Measurements from ENCODE around the gene DEDD.
"Not testable (repeated sequence)": the region's sequence is repeated elsewhere in the genome, so short reads cannot be mapped to it uniquely, and the experiment has no call there.

Gene DEDD

DNA sequence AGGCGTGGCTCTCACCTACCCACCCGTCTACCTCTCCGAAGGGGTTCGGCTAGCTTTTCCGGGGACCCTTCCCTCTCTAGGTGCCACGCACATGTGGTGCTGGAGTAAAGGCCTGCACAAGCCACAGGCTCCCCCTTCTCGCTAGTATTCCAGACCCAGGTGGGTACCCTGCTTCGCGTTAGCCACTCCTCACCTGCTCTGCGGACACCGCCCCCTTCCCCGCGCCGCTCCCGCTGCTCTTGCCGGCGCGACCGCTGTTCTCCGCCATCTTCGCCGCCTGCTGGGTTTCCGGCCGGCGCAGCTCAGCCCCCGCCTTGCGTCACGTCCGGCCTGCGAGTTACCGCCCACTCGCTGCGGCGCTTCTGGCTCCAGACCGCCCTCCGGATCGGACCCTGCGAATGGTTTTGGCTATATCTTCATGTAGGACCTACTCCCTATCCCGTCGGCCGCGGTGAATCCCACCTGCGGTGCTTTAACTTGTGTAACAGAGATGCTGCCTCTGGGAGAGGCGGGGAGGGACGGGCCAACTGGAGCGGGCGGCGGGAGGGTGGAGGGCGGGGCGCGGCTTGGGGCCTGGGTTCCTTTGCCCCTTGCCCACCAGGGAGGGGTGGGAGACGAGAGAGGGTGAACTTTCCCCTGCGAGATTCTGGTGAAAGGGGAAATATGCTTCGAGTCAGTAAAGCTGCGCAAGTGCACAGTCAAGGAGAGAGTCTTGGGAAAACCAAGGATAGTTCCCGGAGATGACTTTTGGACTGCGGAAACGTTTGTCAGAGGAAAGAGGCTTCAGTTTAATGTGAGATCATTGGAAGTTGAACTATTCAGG is 14.5 kb downstream of the DEDD start, which contains the start of the genes NIT1 and PFDN2:
NIT1 (plus strand) TSS at position 347 of the 823 bp plus-strand sequence; CDS start at position 419, 72 bp downstream.
PFDN2 (minus strand) TSS at position 279 of the 823 bp plus-strand sequence; CDS start at position 268, 11 bp downstream.
- ATAC-seq (ENCODE audit: insufficient read depth, low read depth) (peak; percentile 88), DNase-seq (peak; percentile 82)
- H4K20me1 ChIP-seq (ENCODE audit: insufficient read depth, low read length), result peaks cover 30% of the 10 kb centered on the region; the same call in 1 of the 2 replicates
- peak within 1 kb of the TSS; percentile 88 for H2AFZ ChIP-seq (ENCODE audit: low read depth, low read length)
- H3K9ac ChIP-seq (ENCODE audit: low read depth, low read length), result peak within 1 kb of the TSS; percentile 76
- peaks cover 70% of the 10 kb centered on the region for H3K79me2 ChIP-seq (ENCODE audit: insufficient read depth, low read length)
- H3K4me1 ChIP-seq (ENCODE audit: insufficient read depth, low read length), result peaks cover 64% of the 10 kb centered on the region
- no peaks in the 10 kb centered on the region for H3K9me3 ChIP-seq (ENCODE audit: insufficient read depth, low read length, severe bottlenecking)
- no peaks in the 10 kb centered on the region for H3K27me3 ChIP-seq (ENCODE audit: insufficient read depth, low read length, poor library complexity)
- peak within 1 kb of the TSS; percentile 83 for H3K27ac ChIP-seq (ENCODE audit: low read length)
- H3K36me3 ChIP-seq (ENCODE audit: insufficient read depth, low read length), result peaks cover 56% of the 10 kb centered on the region
- peak within 1 kb of the TSS; percentile 75 for H3K4me2 ChIP-seq (ENCODE audit: insufficient read depth, low read length)
- peak within 1 kb of the TSS; percentile 62 to 87 for H3K4me3 ChIP-seq (ENCODE audit: low read depth in 1 of 2, low read length in 2 of 2)
- TF ChIP-seq EZH2 (IDR thresholded peaks at IDR 0.05; ENCODE audit: borderline replicate concordance, low read depth, low read length, severe bottlenecking), result no peak
- peak; percentile 4 for TF ChIP-seq CTCF (IDR thresholded peaks at IDR 0.05; ENCODE audit: borderline replicate concordance, extremely low read depth, low read length, poor library complexity, severe bottlenecking)

GRCh38 chr1:161115961-161116360 is 16.5 kb downstream of the DEDD start:
- not testable (repeated sequence) for H3K9ac ChIP-seq (ENCODE audit: low read depth, low read length); H3K9me3 ChIP-seq (ENCODE audit: insufficient read depth, low read length, severe bottlenecking); H3K27ac ChIP-seq (ENCODE audit: low read length); ATAC-seq (ENCODE audit: insufficient read depth, low read depth); DNase-seq; H3K27me3 ChIP-seq (ENCODE audit: insufficient read depth, low read length, poor library complexity); H2AFZ ChIP-seq (ENCODE audit: low read depth, low read length)
- Histone ChIP-seq H3K4me2 (ENCODE audit: insufficient read depth, low read length) (peak overlapping the region; percentile 75), H3K36me3 (ENCODE audit: insufficient read depth, low read length) (peaks cover 43% of the 10 kb centered on the region), H3K79me2 (ENCODE audit: insufficient read depth, low read length) (peaks cover 88% of the 10 kb centered on the region), H4K20me1 (ENCODE audit: insufficient read depth, low read length) (peaks cover 43% of the 10 kb centered on the region; the same call in 1 of the 2 replicates), H3K4me1 (ENCODE audit: insufficient read depth, low read length) (peaks cover 64% of the 10 kb centered on the region), H3K4me3 (ENCODE audit: low read depth in 1 of 2, low read length in 2 of 2) (peak overlapping the region in 1 of 2 experiments; percentile 87; a peak in 1 of 4 replicates)

DNA sequence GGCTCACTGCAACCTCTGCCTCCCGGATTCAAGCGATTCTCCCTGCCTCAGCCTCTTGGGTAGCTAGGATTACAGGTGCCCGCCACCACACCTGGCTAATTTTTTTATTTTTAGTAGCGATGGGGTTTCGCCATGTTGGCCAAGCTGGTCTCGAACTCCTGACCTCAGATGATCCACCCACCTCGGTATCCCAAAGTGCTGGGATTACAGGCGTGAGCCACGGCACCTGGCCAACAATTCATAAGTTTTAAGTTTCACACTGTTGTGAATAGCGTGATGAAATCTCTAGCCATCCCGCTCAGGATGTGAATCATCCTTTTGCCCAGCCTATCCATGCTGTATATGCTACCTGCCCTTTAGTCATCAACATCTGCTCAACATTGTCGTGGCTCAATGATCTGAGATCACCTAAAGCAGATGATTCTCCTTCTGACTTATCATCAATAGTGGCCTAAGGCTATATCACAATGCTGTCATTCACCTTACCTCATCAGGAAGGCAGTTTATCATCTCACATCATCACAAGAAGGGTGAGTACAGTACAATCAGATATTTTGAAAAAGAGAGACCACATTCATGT is 17.2 kb downstream of the DEDD start:
- H3K4me3 ChIP-seq (ENCODE audit: low read depth in 1 of 2, low read length in 2 of 2), result peak overlapping the region in 1 of 2 experiments; percentile 22; a peak in 1 of 4 replicates
- no peak for DNase-seq

More for the DNA sequence above, 17.2 kb downstream of the DEDD start:
- Histone ChIP-seq H3K36me3 (ENCODE audit: insufficient read depth, low read length) (peaks cover 35% of the 10 kb centered on the region), H3K27me3 (ENCODE audit: insufficient read depth, low read length, poor library complexity) (no peaks in the 10 kb centered on the region), H3K79me2 (ENCODE audit: insufficient read depth, low read length) (peaks cover 90% of the 10 kb centered on the region), H3K4me2 (ENCODE audit: insufficient read depth, low read length) (peak overlapping the region; percentile 75; the same call in 1 of the 2 replicates), H3K9me3 (ENCODE audit: insufficient read depth, low read length, severe bottlenecking) (no peaks in the 10 kb centered on the region), H3K9ac (ENCODE audit: low read depth, low read length) (no peak overlapping the region), H2AFZ (ENCODE audit: low read depth, low read length) (no peak overlapping the region), H3K4me1 (ENCODE audit: insufficient read depth, low read length) (peaks cover 61% of the 10 kb centered on the region), H4K20me1 (ENCODE audit: insufficient read depth, low read length) (peaks cover 43% of the 10 kb centered on the region; the same call in 1 of the 2 replicates), H3K27ac (ENCODE audit: low read length) (no peak overlapping the region)
- ATAC-seq (ENCODE audit: insufficient read depth, low read depth), result no peak
- TF ChIP-seq EZH2 (IDR thresholded peaks at IDR 0.05; ENCODE audit: borderline replicate concordance, low read depth, low read length, severe bottlenecking) (no peak), CTCF (IDR thresholded peaks at IDR 0.05; ENCODE audit: borderline replicate concordance, extremely low read depth, low read length, poor library complexity, severe bottlenecking) (no peak)
